Measurements from ENCODE around the gene PDE4D. TPM values are rescaled to one million over a fixed set of nuclear protein-coding genes. Genes with fewer than 3 reads are reported as not detected.

Gene PDE4D
- total RNA-seq, 1 donor from 2014 or later, result 14.2 TPM

GRCh38 chr5:59341155-59341554, 552.4 kb downstream of the PDE4D start:
- no peak for DNase-seq (ENCODE audit: low read depth)
- Mint-ChIP-seq H3K9me3 (ENCODE audit: unreplicated experiment) (no peaks in the 10 kb centered on the region), H3K27ac (ENCODE audit: unreplicated experiment) (no peak overlapping the region), H3K36me3 (ENCODE audit: low read depth, unreplicated experiment) (no peaks in the 10 kb centered on the region), H3K4me1 (ENCODE audit: low read depth, unreplicated experiment) (peaks cover 7% of the 10 kb centered on the region), H3K27me3 (ENCODE audit: low read depth, unreplicated experiment) (no peaks in the 10 kb centered on the region), H3K4me3 (ENCODE audit: unreplicated experiment) (no peak overlapping the region)
- TF ChIP-seq CTCF (IDR thresholded peaks at IDR 0.05; ENCODE audit: insufficient read depth, low read depth, low read length) (no peak), EZH2 (IDR thresholded peaks at IDR 0.05; ENCODE audit: insufficient read depth, low read length) (no peak)
- FAIRE-seq, result no peak
- H3K4me2 ChIP-seq (ENCODE audit: low read length), result no peak overlapping the region
- H3K36me3 ChIP-seq (ENCODE audit: insufficient read depth, low read length), result no peaks in the 10 kb centered on the region
- no peak overlapping the region for H2AFZ ChIP-seq (ENCODE audit: low read depth, low read length)
- no peaks in the 10 kb centered on the region for H3K27me3 ChIP-seq (ENCODE audit: insufficient read depth, low read length)
- no peak overlapping the region for H3K9ac ChIP-seq (ENCODE audit: low read length)
- H3K27ac ChIP-seq (ENCODE audit: low read depth, low read length), result no peak overlapping the region
- H4K20me1 ChIP-seq (ENCODE audit: insufficient read depth, low read length), result no peaks in the 10 kb centered on the region
- no peaks in the 10 kb centered on the region for H3K4me1 ChIP-seq (ENCODE audit: insufficient read depth, low read length)
- H3K4me3 ChIP-seq (ENCODE audit: insufficient read depth, low read depth, low read length), result no peak overlapping the region
- H3K9me3 ChIP-seq (ENCODE audit: insufficient read depth, low read depth, low read length), result no peaks in the 10 kb centered on the region
- H3K79me2 ChIP-seq (ENCODE audit: insufficient read depth, low read length), result no peaks in the 10 kb centered on the region

DNA sequence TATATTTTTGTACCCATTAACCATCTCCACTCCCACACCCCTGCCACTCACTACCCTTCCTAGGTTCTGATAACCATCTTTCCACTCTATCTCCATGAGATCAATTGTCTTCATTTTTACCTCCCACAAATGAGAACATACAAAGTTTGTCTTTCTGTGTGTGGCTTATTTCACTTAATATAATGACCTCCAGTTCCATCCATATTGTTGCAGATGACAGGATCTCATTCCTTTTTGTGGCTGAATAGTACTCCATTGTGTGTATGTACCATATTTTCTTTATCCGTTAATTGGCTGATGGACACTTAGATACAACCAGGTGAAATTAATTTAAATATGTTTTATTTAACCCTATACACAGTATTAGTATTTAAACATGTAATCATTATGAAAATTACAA, 552.9 kb downstream of the PDE4D start:
- H3K9me3 Mint-ChIP-seq (ENCODE audit: unreplicated experiment), result no peaks in the 10 kb centered on the region
- no peak overlapping the region for H3K4me2 ChIP-seq (ENCODE audit: low read length)
- no peaks in the 10 kb centered on the region for H3K79me2 ChIP-seq (ENCODE audit: insufficient read depth, low read length)
- FAIRE-seq, result no peak
- no peaks in the 10 kb centered on the region for H3K36me3 Mint-ChIP-seq (ENCODE audit: low read depth, unreplicated experiment)
- H3K27me3 Mint-ChIP-seq (ENCODE audit: low read depth, unreplicated experiment), result no peaks in the 10 kb centered on the region
- H3K36me3 ChIP-seq (ENCODE audit: insufficient read depth, low read length), result no peaks in the 10 kb centered on the region
- no peak overlapping the region for H3K4me3 ChIP-seq (ENCODE audit: insufficient read depth, low read depth, low read length)
- H3K9me3 ChIP-seq (ENCODE audit: insufficient read depth, low read depth, low read length), result no peaks in the 10 kb centered on the region
- H3K27ac Mint-ChIP-seq (ENCODE audit: unreplicated experiment), result no peak overlapping the region
- H3K4me1 ChIP-seq (ENCODE audit: insufficient read depth, low read length), result no peaks in the 10 kb centered on the region
- DNase-seq (ENCODE audit: low read depth), result no peak
- H3K4me3 Mint-ChIP-seq (ENCODE audit: unreplicated experiment), result no peak overlapping the region
- no peaks in the 10 kb centered on the region for H4K20me1 ChIP-seq (ENCODE audit: insufficient read depth, low read length)
- H3K4me1 Mint-ChIP-seq (ENCODE audit: low read depth, unreplicated experiment), result peaks cover 7% of the 10 kb centered on the region
- H2AFZ ChIP-seq (ENCODE audit: low read depth, low read length), result no peak overlapping the region
- no peaks in the 10 kb centered on the region for H3K27me3 ChIP-seq (ENCODE audit: insufficient read depth, low read length)
- H3K9ac ChIP-seq (ENCODE audit: low read length), result no peak overlapping the region
- H3K27ac ChIP-seq (ENCODE audit: low read depth, low read length), result no peak overlapping the region
- TF ChIP-seq EZH2 (IDR thresholded peaks at IDR 0.05; ENCODE audit: insufficient read depth, low read length) (no peak), CTCF (IDR thresholded peaks at IDR 0.05; ENCODE audit: insufficient read depth, low read depth, low read length) (no peak)

DNA sequence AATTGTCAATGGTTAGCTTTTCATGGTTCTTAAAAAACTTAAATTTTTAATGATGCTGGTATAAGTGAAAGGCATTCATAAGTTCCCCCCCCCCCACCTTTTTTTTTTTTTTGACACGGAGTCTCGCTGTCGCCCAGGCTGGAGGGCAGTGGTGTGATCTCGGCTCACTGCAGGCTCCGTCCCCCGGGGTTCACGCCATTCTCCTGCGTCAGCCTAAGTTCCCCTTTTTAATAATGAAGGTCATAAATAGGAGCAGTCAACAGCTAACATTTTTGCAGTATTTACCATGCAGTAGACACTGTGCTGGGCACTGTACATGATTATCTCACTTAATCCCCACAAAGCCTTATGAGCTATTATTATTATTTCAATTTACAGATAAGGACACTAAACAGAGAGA, 556.3 kb downstream of the PDE4D start:
- peaks cover 2% of the 10 kb centered on the region for H3K4me1 Mint-ChIP-seq (ENCODE audit: low read depth, unreplicated experiment)
- FAIRE-seq, result no peak
- H3K4me3 Mint-ChIP-seq (ENCODE audit: unreplicated experiment), result no peak overlapping the region

More for the DNA sequence above, 556.3 kb downstream of the PDE4D start:
- H3K36me3 Mint-ChIP-seq (ENCODE audit: low read depth, unreplicated experiment), result no peaks in the 10 kb centered on the region
- Histone ChIP-seq H4K20me1 (ENCODE audit: insufficient read depth, low read length) (no peaks in the 10 kb centered on the region), H3K27me3 (ENCODE audit: insufficient read depth, low read length) (no peaks in the 10 kb centered on the region), H3K27ac (ENCODE audit: low read depth, low read length) (no peak overlapping the region), H2AFZ (ENCODE audit: low read depth, low read length) (no peak overlapping the region), H3K4me2 (ENCODE audit: low read length) (no peak overlapping the region), H3K79me2 (ENCODE audit: insufficient read depth, low read length) (no peaks in the 10 kb centered on the region), H3K4me3 (ENCODE audit: insufficient read depth, low read depth, low read length) (no peak overlapping the region), H3K9ac (ENCODE audit: low read length) (no peak overlapping the region), H3K4me1 (ENCODE audit: insufficient read depth, low read length) (no peaks in the 10 kb centered on the region), H3K36me3 (ENCODE audit: insufficient read depth, low read length) (no peaks in the 10 kb centered on the region), H3K9me3 (ENCODE audit: insufficient read depth, low read depth, low read length) (no peaks in the 10 kb centered on the region)
- no peaks in the 10 kb centered on the region for H3K9me3 Mint-ChIP-seq (ENCODE audit: unreplicated experiment)
- TF ChIP-seq CTCF (IDR thresholded peaks at IDR 0.05; ENCODE audit: insufficient read depth, low read depth, low read length) (no peak), EZH2 (IDR thresholded peaks at IDR 0.05; ENCODE audit: insufficient read depth, low read length) (no peak)
- H3K27me3 Mint-ChIP-seq (ENCODE audit: low read depth, unreplicated experiment), result no peaks in the 10 kb centered on the region
- DNase-seq (ENCODE audit: low read depth), result no peak
- no peak overlapping the region for H3K27ac Mint-ChIP-seq (ENCODE audit: unreplicated experiment)

Measured in astrocyte (in vitro differentiated cells and primary cell).